GM19238 (cell line): Measurements from ENCODE around the gene ENTPD8.
A peak's percentile ranks its signal among the peaks of the same experiment; 100 is the strongest.
"Not testable (repeated sequence)": the region's sequence is repeated elsewhere in the genome, so short reads cannot be mapped to it uniquely, and the experiment has no call there.

Experiments
- DNase-seq: peaks from one replicate; pipeline ENCODE4 v3.0.0; 2011; ENCODE audit warnings: low spot score; ENCODE audit not compliant: insufficient read length

The ENTPD8 gene

DNA sequence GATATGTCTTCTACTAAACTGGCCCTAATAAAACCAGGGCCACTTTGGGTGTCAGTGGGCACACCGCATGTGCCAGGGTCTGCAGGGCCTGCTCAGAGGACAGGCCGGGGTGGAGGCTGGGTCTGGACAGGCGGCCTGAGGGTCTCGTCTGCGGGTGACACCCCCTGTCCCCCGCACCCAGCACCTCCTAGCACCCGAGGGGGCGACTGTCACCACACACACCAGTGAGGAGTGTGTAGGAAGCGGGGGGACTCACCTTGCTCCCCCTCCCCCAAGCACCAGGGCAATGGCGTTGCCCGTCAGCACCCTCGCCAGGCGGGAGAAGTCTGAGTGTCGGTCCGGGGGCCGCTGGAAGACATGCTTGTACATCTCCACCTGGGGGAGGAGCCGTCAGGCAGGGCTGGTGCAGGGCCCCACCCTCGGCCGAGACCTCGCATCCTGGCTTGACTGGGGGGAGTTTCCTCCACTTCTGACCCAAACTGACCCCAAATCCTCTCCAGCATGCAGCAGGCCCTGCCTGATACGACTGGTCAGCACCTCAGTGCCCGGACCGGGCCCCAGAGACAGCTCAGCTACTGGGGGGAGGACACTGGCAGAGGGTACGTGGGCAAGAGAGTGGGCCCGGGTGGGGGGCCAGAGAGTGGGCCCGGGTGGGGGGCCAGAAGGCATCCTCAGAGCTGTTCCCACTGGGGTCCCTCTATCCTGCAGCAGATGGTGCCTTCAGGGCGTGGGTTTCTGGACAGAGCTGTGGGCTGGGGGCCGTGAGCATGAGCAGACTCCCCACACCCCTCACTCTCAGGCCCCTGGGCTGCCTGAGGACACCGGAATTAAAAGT, 36.8 kb upstream of the ENTPD8 start:
- DNase-seq: no peak

DNA sequence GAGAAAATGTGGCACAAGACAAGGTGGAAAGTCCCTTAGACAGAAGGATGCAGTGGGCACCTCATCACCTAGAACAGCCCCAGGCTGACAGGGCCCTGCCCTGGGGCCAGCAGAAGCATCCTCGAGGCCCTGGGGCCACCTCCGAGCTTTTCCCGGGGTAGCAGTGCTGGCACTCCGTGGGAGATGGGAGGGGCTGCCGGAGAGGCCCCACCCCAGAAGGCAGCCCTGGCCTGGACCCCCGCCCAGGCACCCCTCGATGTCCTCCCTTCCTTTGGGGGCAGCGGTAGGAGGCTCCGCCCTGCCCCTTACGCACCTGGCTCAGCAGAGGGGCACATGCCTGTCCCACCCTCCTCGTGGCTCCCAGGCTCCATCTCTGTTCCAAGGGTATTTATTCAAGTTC, 35.7 kb upstream of the ENTPD8 start:
- DNase-seq: no peak

DNA sequence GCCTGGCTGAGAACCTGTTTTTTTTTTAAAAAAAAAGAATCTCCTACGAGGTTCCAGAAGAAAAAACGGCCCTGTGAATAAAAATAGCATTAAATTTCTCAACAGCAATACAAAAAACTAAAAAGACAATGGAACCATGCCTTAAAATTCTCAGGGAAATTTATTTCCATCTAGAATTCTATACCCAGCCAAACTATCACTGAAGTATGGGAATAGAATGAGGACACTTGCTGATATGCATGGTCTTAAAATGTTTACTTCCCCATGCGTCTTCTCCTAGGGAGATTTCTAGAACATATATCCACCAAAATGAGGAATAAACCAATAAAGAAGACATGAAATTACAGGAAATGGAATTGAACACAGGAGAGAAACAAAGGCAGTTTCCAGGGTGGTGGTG, 34.5 kb upstream of the ENTPD8 start:
- DNase-seq: no peak

DNA sequence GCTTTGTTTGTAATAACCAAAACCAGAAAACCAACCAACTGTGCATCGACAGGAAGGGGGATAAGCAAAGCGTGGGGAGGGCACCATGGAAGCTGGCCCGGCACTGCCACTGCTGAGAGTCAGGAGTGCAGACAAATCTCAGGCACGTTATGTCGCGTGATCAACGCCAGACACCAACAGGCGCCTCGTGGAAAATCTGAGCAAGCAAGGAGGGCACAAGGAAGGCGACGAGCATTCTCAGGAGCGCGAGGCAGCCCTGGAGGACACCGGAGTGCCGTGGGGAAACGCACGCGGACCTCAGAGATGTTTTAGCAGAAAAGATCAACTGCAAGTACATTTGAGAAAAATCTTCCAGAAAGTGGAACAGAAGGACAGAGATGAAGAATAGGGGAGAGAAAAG, 33.1 kb upstream of the ENTPD8 start:
- no peak for DNase-seq

DNA sequence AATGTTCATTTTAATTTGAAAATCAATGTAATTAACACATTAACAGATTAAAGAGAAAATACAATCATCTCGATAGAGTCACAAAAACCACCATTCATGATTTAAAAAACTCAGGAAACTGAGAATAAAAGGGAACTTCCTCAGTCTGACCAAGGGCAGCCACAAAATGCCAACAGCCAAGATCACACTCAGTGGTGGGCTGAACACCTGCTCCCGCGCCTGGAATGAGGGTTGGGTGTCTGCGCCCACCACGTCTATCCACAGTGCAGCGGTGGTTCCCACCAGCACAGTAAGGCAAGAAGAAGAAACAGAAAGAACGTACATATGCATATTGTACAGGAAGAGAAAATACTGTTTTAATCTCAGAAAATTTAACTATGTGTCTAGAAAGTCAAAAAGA, 29.6 kb upstream of the ENTPD8 start:
- no peak for DNase-seq

DNA sequence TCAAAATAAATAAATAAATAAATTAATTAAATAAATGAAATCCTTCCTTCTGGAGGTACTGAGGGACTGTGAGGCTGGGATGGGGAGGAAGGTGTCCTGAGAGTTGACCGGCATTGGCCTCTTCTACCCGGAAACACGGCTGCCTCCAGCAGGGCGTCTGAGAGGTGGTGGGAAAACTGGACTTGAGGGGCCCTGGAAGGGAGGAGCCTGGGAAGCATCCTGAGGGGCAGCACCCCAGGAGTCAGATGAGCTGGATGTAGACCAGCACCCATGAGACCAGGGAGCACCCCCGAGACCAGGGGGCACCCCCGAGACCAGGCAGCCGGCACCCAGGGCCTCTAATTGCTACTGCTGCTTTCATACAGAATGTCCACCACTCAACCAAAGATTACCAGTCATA, 26.7 kb upstream of the ENTPD8 start:
- no peak for DNase-seq

DNA sequence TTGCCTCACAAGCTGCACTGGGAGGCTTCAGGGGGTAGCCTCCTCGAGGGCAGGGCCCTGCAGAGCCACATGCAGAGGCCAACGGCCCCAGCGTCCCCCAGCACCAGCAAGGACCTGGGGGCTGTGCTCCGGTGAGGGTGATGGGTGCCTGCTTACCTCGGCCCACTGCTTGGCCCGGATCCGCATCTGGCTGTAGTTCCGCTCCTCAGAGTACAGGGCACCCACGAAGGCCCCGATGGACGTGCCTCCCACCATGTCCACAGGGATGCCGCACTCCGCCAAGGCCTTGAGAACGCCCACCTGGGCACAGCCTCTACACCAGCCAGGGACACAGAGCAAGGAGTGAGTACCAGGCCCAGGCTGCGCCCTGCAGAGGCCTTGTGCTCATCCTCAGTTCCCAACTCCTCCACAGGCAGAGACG, 26.0 kb upstream of the ENTPD8 start:
- no peak for DNase-seq

DNA sequence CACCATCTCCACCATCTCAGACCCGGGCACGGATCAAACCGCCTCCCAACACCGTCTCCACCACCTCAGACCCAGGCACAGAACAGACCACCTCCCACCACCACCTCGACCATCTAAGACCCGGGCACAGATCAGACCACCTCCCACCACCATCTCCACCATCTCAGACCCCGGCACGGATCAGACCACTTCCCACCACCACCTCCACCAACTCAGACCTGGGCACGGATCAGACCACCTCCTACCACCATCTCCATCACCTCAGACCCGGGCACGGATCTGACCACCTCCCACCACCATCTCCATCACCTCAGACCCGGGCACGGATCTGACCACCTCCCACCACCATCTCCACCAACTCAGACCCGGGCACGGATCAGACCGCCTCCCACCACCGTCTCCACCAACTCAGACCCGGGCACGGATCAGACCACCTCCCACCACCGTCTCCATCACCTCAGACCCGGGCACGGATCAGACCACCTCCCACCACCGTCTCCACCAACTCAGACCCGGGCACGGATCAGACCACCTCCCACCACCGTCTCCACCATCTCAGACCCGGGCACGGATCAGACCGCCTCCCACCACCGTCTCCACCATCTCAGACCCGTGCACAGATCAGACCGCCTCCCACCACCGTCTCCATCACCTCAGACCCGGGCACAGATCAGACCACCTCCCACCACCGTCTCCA, 25.4 kb upstream of the ENTPD8 start:
- DNase-seq: not testable (repeated sequence)

DNA sequence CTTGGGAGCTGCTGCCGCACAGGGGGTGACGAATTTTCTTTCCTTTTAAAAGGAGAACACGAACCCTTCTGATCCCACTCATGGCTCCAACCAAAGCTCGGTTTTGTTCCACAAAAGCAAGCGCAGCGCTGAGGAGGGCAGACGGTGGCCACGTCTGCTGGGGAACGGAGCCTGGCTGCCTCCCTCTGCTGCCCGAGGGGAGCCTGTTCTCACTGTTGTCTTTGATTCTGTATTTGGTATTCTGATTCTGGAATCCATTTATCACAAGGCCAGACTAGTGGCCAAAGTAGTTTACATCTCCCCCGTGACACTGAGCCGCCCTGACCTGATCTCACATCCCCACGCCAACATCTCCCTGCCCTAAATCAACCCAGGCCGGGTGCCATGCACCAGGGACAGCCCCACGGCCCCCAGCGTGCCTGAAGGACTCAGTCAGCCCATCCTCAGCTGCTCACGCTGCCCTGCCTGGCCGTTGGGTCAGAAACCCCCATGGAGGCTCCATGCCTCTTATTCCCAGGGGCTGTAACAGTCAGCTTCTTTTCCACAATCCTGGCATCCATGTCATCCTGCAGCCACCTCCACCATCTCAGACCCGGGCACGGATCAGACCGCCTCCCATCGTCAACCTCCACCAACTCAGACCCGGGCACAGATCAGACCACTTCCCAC, 24.7 kb upstream of the ENTPD8 start:
- DNase-seq: no peak

DNA sequence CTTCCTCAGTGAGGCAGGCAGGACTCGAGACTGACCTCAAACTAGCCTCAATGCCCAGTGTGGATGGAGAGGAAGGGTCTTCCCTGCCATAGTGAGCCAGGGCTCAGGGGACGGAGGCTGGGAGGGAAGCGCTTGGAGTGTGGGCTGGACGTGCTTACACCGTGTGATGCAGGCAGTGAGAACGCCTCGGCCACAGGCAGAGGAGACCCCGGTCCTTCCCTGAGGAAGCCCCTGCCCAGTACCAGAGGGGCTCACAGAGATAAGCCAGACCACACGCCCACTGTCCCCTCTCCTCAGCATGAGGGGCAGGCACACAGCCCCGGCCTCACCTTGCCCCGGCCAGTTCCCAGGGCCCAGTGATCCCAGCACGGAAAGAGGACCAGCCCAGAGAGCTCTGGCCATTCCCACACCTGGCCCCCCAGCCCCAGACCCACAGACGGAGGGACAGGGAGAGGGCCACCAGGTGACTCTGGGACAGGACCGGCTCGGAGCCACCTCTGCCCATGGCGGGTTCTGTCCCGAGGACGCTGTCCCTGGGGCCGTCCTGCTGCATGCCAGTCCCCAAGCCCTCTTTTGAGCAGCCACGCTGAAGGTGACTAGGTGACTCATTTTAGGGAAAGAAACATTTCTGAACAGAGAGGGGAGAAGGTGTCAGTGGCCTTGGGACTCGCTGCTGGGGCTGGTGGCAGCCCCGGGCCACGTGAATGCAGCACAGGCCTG, 24.0 kb upstream of the ENTPD8 start:
- DNase-seq: no peak

DNA sequence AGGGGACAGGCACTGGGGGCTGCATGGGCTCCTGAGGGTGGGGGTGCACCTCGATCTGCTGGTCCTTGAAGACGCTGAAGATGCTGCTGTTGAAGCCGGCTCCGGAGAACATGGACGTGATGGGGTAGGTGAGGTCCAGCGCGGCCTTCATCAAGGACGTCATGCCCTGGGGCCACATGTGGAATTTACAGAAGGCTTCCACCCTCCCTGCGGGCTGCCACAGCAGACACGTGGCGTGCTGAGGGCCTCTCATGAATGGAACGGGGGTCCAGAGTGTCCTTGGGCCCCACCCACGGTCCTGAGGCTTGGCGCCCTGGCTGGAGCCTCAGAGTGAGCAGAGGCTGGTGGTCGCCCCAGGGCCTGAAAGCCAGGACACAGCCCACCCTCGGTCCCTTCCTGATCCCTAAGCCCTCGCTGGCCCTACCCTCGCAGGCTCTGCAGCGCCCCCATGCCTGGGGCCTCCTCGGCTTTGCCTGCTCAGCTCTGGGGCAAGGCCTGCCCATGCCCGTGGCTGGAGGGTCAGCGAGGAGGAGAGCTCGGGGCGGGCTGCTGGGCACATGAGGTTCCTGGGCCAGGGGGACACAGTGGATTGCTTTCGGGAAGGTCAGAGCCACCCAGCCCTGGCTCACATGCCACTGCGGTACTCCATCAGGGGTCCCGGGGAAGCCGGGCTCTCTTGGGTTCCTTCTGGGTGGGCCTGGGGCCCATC, 23.3 kb upstream of the ENTPD8 start:
- DNase-seq: no peak

DNA sequence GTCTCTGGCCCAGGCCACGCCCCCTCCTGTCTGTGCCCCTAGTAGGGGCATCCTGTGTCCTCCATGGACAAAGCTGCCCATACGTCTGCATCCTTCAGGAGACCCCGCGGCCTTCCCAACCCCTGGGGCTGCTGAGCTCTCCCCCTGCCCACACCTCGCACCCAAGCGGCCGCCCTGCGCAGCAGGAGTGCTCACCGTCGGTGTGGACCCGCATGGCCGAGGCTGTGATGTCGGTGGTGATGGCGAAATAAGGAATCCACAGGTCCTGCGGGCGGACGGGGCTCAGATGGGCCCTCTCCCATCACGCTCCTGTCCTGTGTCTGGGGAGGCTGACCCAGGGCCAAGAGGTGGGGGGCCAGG, 22.8 kb upstream of the ENTPD8 start:
- DNase-seq: no peak

DNA sequence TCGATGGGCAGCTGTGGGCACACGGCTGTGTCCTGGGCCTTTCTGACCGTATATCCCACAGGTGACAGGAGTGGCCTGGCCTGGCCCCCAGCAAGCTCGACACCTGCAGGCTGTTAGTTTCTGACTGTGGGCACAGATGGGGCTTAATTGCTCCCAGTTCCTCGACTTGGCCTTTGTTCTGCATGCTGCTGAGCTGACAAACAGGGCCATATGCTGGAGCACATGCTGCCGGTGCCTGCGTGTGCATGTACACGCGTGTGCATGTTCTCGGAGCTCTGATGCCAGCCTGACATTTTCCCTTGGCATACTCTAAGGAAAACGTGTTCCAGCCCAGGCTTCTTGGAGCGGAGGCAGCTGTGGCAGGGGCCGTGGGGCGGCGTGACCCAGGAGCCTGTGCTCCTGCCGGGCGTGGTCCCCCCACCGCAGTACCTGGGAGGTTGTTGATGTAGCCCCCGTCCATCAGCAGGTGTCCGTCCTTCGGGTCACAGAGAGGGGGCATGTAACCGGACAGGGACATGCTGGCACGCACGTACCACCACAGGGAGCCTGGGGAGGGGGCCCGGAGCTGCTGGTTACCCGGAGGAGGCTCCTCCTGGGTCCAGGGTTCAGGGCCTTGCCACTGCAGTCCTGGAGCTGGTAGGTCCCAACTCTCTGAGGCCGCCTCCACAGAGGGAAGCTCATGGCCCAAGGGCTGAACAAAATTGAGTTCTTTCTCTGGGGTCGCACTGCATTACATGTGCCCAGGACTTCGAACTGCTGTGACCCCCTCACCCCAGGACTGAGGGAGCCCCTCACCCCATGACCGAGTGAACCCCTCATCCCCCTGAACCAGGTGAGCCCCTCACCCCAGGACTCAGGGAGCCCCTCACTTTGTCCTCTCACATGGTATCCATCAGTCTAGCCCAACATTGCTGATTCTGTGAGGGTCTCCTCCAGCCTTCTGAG, 22.1 kb upstream of the ENTPD8 start:
- DNase-seq: no peak

DNA sequence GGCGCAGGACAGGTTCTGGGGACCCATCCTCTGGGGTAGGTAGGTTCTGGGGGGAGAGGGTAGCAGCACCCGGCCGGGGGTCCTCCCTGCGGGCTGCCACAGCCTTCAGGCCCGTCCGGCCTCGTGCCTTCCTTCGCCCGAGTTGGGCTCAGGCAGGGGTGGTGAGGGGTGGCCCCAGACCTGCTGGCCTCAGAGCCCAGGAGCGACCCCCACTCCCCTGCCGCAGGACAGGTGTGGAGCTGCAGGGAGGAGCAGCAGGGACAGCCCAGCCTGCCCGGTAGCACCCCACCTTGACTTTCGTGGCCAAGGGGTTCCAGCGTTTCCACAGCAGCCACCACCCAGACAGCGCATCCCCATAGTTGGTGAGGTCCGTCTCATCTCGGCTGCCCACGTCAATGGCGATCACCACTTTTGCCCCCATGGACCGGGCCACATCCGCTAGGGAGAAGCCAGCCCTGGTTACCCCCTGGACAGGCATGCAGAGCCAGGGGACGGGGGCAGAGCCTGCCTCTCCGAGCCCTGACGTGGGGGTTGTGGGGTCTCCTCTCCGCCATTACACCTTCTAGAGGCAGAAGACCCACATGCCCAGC, 21.3 kb upstream of the ENTPD8 start:
- no peak for DNase-seq

DNA sequence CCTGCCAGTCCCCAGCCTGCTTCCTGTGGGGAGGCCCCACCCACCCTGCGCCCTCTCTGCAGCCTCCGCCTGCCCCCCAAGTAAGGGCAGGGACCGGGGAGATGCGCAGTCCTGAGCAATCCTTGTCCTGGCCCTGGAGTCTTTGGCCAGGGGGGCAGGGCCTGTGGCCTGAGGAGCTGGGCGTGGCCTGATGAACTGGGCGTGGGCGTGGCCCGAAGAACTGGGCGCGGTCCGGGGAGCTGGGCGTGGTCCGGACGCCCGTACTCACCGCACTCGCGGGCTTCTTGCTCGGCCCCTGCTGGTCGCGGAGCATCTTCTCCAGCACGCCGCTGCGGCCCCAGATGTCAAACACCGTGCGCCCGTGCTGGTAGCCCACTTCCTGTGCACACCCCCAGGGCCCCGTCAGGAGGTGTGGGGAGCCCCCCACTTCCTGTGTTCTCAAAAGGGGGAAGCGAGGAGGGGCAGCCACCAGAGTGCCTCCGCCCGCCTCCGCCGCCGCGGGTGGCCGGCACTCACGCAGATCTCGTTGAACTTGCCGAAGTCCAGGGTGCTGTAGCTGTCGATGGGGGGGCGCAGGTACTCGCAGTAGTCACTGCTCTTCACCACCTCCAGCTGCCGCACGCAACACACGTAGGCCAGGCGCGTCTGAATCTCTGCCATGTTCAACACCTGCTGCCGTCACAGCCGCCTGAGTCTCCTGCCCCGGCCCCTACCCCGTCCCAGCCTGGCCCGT, 20.7 kb upstream of the ENTPD8 start:
- peak; percentile 71 for DNase-seq

DNA sequence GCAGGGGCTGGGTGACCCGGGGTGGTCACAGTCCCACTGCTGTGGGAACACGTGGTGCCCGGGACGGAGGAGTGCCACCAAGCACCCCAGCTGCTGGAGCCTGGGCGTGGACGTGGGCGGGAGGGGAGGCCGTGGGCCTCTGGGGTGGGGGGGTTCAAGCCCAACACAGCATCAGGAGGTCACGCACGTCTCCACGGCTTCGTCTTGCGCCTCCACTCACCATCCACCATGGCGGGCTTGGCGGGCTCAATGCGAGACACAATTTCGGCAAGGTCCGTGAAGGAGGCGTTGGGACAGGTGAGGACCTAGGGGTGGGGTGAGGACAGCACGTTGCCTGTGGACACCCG, 20.1 kb upstream of the ENTPD8 start:
- no peak for DNase-seq

DNA sequence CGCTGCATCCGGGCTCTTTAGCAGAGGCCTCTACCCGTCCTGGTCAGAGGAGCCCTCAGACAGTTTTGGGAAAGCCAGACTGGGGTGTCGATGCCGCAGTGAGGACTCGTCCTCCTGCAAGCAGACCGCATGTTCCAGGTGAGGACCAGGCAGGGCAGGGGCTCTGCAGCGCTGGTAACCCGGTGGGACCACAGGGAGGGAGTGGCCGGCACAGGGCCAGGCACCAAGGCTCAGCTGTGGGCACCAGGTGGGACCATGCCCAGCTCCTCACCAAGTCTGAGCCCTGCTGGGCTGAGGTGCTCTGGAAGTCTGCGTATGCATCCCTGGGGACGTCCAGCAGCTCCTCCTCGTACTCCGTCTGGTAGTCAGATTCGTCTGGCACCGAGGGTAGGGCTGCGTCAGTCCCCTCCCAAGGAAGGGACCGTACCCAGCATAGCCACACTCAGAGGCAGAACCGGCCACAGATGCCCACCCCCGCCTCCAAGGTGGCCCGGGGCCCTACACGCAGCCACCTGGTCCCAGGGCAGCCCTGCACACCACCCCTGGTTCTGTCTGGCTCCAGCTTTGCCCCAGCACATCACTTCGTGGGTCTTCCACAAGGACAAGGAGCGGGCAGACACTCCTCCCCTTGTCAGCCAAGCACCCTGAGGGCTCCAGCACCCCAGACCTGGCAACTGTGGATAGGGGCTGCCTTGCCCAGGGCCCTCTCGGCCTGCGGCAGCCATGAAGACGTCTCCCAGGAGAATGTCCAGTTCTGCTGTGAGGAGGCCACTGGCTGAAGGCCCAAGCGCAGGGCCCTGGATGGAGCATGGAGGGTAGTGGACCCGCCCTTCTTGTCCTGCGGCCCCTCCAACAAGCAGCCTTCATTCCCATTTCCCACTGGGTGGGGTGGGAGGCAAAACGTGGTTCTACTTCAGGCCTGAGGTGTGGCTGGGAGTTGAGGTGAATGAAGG, 19.5 kb upstream of the ENTPD8 start:
- no peak for DNase-seq
